Chondrocyte (in vitro differentiated cells): Measurements from ENCODE around the gene MAIP1. TPM values are rescaled to one million over a fixed set of nuclear protein-coding genes. Genes with fewer than 3 reads are reported as not detected.

Experiments
- DNase-seq: peaks from one replicate; pipeline ENCODE4 v3.0.0; 2021; ENCODE audit warnings: mixed read lengths, low spot score
- H3K27ac Mint-ChIP-seq: one replicate; pipeline ENCODE4 v1.8.0; 2021; ENCODE audit warnings: mild to moderate bottlenecking, moderate library complexity, mixed read lengths; ENCODE audit not compliant: unreplicated experiment
- H3K27me3 Mint-ChIP-seq: 2 replicates; pipeline ENCODE4 v1.8.0; 2021; ENCODE audit warnings: low read depth, mixed read lengths
- H3K36me3 Mint-ChIP-seq: 2 replicates; pipeline ENCODE4 v1.8.0; 2021; ENCODE audit warnings: low read depth, mixed read lengths
- H3K4me1 Mint-ChIP-seq: 2 replicates; pipeline ENCODE4 v1.8.0; 2021; ENCODE audit warnings: low read depth, mild to moderate bottlenecking, mixed read lengths
- H3K4me3 Mint-ChIP-seq: one replicate; pipeline ENCODE4 v1.8.0; 2021; ENCODE audit warnings: mild to moderate bottlenecking, moderate library complexity, mixed read lengths; ENCODE audit not compliant: unreplicated experiment
- H3K9me3 Mint-ChIP-seq: 2 replicates; pipeline ENCODE4 v1.8.0; 2021; ENCODE audit warnings: low read depth, mixed read lengths
- CTCF ChIP-seq: fragments of 200-600 bp; sonication (generic); IDR thresholded peaks from 2 replicates; pipeline ENCODE4 v1.5.0; 2021; ENCODE audit warnings: antibody characterized with exemption, mild to moderate bottlenecking, moderate library complexity
- total RNA-seq: library from RNA; stranded (reverse); gene quantifications from 3 replicates; pipeline ENCODE4 v1.2.1, GENCODE V29; 2021

MAIP1 gene
- total RNA-seq, 1 donor from 2014 or later, result 14.6 TPM

- Mint-ChIP-seq H3K27me3 (no peaks in the 10 kb centered on the region), H3K27ac (no peak overlapping the region), H3K4me3 (no peak overlapping the region), H3K4me1 (peaks cover 16% of the 10 kb centered on the region), H3K36me3 (no peaks in the 10 kb centered on the region), H3K9me3 (no peaks in the 10 kb centered on the region)
- TF ChIP-seq CTCF, result peak; percentile 83
- no peak for DNase-seq
These were observed 30.3 kb downstream of the MAIP1 start for GRCh38 chr2:199985625-199986207.

- TF ChIP-seq CTCF, result no peak
- Mint-ChIP-seq H3K9me3 (peaks cover 3% of the 10 kb centered on the region), H3K36me3 (no peaks in the 10 kb centered on the region), H3K4me3 (no peak overlapping the region), H3K4me1 (peaks cover 6% of the 10 kb centered on the region), H3K27ac (no peak overlapping the region), H3K27me3 (no peaks in the 10 kb centered on the region)
- DNase-seq, result no peak
These were observed 32.2 kb downstream of the MAIP1 start for GRCh38 chr2:199987586-199987985.

- DNase-seq, result no peak
- peaks cover 3% of the 10 kb centered on the region for H3K9me3 Mint-ChIP-seq
- H3K27ac Mint-ChIP-seq, result no peak overlapping the region
- no peak overlapping the region for H3K4me3 Mint-ChIP-seq
- H3K4me1 Mint-ChIP-seq, result peaks cover 5% of the 10 kb centered on the region
- no peaks in the 10 kb centered on the region for H3K27me3 Mint-ChIP-seq
- no peaks in the 10 kb centered on the region for H3K36me3 Mint-ChIP-seq
- TF ChIP-seq CTCF, result no peak
These were observed 32.8 kb downstream of the MAIP1 start for GRCh38 chr2:199988151-199988550.

DNA sequence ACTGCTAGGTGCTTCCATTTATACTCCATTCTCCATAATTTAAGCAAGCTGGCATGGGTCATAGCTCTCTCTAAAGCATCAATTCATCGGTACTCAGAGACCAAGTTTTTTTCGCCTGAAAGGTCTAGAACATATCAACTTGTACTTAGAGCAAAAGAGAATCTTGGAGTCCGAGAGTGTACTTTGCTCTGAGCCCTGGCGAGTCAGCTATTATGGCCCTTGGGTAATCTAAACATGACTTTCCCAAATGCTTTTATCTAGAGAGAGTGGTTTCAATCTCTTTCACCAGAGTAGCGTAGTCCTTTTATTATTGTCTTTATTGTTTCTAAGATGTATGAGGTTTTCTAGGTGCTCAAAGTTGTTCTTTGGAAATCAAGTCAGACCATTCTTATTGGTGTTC lies 34.4 kb downstream of the MAIP1 start:
- no peak for TF ChIP-seq CTCF
- Mint-ChIP-seq H3K4me1 (peaks cover 5% of the 10 kb centered on the region), H3K9me3 (peaks cover 3% of the 10 kb centered on the region), H3K36me3 (no peaks in the 10 kb centered on the region), H3K27ac (no peak overlapping the region), H3K4me3 (no peak overlapping the region), H3K27me3 (no peaks in the 10 kb centered on the region)
- no peak for DNase-seq

DNA sequence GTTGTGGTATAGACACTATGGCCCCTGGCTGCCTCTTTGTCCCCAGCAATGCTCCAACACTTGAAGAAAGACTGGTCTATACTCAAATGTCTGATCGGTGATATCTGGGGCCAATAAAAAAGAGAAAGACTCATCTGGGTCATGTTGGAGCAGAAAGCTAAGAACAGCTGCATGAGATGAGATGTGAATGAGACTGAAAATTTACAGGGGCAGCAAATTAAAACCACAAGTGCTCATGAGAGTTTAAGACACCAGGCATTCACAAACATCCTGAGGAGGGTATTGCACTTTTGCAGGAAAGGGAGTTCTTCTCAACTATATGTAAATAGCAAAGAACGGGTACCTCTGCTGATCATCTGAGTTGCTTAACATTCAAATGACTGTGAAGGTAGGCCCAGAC lies 36.3 kb downstream of the MAIP1 start:
- Mint-ChIP-seq H3K27ac (no peak overlapping the region), H3K9me3 (peaks cover 8% of the 10 kb centered on the region), H3K4me1 (no peaks in the 10 kb centered on the region), H3K4me3 (no peak overlapping the region), H3K27me3 (no peaks in the 10 kb centered on the region), H3K36me3 (no peaks in the 10 kb centered on the region)
- no peak for DNase-seq
- no peak for TF ChIP-seq CTCF
